Stimulated activated CD8-positive, alpha-beta memory T cell treated with anti-CD3 and anti-CD28 coated beads, Interleukin-15, amount 100 ng/mL, for 1 hour (primary cell): ENCODE data around the gene REPIN1.
A peak's percentile ranks its signal among the peaks of the same experiment; 100 is the strongest.
"Not testable (repeated sequence)": the region's sequence is repeated elsewhere in the genome, so short reads cannot be mapped to it uniquely, and the experiment has no call there.

Source experiments
- DNase-seq: peaks from one replicate; pipeline ENCODE4 v3.0.0-alpha.2; 2020; ENCODE audit warnings: low read depth

Gene REPIN1

DNA sequence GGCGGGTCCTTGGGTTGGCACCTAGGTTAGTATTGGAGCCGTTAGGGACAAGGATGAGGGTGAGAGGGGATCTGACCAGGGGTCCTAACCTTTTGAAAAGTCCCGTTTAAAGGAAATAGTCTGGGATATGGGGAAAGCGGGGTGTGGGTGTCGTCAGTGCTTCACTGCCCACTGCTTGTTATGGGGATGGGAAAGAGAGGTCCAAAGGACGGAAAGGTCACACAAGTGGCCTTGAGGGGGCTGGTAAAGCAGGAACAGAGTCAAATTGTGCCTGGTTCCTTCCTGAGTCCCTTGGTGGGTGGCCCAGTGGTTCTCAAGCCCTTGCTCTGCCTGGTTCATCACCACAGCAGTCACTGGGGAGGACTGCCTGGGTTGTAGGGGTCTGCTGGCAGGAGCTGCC, 7.9 kb downstream of the REPIN1 start:
- no peak for DNase-seq

DNA sequence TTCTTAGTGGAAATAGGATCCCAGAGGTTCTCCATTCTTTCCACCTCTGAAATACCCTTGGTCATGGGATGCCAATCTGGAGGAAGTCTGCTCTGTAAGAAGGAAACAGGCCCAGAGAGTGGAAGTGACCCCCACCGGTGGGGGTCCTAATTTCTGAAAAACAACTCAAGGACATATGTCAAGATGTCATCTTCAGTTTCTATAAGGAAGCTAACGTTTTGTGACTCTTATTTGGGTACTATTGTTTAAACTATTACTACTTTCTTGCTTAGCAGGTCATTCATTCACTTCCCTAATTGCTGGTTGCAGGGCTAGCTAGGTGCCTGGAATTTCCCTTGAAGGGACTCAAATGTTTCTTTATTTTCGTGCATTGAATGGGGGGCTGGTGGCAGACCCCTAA, 8.6 kb downstream of the REPIN1 start:
- no peak for DNase-seq

DNA sequence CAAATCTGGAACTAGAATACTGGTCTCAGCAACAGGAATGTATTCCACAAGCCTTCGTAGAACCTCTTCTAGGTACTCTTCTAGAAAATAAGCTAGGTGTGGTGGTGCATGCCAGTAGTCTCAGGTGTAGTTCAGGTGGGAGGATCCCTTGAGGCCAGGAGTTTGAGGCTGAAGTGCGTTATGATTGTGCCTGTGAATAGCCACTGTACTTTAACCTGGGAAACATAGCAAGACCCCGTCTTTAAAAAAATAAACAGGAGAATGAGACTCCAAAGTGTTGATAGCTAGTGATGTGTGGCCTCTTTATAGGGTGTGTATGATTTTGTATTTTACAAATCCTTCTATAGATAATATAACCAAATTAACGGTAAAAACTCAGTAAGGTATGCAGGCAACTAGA, 9.0 kb downstream of the REPIN1 start:
- DNase-seq, result no peak

DNA sequence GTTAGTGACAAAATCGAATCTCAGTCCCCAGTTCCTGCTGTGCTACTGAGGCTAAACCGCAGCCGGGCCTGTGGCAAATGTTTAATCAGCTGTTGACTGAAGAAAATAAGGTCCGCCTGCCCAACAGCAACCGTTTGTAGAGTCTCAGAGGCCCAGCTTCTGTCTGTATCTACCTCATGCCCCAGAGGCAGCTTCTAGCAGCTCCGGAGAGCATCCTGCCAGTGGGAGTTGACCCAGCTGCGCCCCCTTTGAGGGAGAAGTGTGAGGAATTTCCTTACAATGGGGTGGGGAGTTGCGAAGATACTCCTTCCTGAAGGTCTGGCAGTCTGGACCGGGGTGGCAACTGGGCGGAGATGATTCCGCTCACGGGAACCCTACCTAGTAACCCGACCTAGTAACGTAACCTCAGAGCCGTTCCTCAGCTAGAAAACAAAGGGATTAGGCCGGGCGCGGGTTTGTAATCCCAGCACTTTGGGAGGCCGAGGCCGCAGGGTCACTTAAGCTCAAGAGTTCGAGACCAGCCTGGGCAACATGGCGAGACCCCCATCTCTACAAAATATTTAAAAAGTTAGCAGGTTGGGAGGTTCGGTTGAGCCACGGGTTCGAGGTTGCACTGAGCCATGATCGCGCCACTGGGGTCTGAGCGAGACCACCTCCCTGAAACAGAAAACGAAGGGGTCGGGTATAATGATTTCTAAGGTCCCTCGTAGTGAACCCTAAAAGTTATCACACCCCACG, 9.7 kb downstream of the REPIN1 start:
- no peak for DNase-seq

DNA sequence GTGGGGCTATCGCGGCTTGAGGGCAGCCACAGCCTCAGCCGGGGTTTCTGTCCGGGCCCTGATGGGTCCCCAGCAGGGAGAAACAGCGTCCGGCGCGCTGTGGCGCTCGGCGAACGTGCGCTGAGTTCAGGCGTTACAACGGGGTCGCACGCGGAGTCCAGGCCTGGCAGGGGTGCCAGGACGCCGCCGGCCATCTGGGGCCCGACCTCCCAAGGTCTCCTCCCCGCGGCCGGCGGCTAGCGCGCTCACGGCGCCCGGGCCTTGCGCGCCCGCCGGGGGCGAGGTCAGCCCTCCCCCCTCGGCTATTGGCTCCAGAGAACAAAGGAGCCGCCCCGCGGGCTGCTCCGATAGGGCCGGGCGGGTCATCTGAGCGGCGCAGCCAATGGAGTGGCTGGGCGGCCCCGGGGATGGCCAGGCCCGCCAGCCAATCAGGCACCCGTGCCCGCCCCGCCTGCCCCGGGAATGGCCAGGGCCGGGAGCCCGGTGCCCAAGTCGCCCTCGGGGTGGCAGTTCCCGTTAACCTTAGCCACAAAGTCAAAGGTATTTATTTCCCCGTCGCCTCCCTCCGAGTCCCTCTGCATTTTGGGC, 10.3 kb downstream of the REPIN1 start, which contains the start of gene ZNF775:
ZNF775 (plus strand) TSS at position 478 of the 588 bp plus-strand sequence. CDS start 9,141 bp downstream, outside the sequence.
- peak; percentile 79 for DNase-seq

GRCh38 chr7:150379441-150380379, 11.1 kb downstream of the REPIN1 start:
- no peak for DNase-seq

DNA sequence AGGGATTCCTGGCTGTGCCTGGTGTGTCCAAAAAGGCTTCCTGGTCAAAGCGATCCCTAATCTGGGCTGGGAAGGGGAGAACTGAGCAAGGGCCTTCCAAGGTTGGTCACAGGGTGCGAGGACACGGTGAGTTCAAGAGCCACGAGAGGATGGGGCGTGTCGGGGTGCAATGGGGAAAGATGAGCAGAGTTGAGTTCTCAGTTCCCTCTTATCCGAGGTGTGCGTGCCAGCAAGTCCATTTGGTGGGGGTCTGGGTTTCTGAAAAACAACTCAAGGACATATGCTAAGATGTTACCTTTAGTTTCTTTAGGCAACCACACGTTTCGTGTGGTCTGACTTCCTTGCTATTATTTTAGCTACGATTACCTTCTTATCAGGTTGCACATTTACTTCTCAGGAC, 11.8 kb downstream of the REPIN1 start:
- DNase-seq, result no peak

DNA sequence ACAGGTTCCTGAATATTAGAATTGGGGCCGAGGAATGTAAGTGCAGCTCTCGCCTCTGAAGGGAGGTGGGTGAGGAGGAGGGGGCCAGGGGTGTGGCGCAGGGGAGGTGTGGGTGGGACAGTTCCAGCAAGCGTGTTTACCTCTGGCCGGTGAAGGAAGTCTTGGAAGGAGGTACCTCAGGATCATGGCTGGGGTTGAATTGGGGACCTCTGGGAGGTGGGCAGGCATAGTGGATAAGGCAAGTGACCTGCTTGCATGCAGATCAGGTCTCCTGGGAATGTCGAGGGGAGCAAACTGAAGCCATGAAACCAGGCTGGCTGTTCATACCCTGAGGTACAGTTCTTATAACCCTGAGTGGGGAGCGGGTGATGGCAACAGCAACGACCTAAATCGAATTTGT, 12.5 kb downstream of the REPIN1 start:
- DNase-seq, result no peak

DNA sequence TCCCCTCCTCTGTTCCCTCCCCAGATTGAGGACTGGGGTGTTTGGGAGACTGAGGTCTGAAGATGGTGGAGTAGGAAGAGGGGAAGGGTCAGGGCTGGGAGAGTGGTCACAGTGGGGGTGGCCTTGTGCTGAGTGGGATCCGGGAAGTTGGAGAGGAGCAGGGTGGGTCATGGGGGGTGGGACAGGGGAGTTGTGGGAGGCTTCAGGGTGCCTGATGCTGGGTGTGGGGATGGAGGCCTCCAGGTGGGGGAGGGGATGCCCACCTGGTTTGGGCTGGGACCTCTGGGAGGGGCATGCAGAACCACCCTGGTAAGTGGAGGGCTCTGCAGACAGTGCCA, 13.1 kb downstream of the REPIN1 start:
- no peak for DNase-seq

DNA sequence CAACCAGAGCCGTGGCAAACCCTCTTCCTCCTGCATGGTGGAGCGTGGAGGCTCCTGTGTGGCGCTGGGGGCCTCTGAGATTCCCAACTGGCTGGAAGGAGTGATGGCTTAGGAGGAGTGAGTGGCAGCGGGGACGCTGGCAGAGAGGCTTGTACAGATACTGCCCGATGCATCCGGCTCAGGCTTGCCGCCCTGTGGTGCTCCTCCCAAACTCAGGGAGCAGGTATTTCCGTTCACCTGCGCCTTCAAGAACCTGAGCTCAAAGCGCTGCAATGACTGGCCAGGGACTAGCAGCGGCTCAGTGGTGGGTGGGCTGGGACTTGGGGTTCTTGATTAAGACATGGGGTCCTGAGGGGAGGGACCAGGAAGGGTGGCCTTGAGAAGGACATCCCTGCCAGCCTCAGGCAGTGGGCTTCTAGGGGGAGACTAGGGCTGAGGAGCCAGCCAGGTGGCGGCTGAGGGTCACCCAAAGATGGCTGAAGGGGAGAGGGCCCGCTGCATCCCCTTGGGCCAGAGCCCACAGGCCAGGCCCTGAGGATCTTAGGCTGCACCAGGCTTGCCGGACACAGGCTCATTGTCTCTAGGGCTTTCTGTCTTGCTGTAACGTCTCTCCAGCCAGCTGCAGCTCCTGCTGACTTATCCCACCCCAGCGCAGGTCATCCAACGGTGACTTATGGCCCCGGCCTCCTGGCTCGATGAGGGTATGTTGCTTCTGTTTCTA, 13.7 kb downstream of the REPIN1 start:
- DNase-seq, result no peak

GRCh38 chr7:150382844-150383225, 14.2 kb downstream of the REPIN1 start:
- no peak for DNase-seq

DNA sequence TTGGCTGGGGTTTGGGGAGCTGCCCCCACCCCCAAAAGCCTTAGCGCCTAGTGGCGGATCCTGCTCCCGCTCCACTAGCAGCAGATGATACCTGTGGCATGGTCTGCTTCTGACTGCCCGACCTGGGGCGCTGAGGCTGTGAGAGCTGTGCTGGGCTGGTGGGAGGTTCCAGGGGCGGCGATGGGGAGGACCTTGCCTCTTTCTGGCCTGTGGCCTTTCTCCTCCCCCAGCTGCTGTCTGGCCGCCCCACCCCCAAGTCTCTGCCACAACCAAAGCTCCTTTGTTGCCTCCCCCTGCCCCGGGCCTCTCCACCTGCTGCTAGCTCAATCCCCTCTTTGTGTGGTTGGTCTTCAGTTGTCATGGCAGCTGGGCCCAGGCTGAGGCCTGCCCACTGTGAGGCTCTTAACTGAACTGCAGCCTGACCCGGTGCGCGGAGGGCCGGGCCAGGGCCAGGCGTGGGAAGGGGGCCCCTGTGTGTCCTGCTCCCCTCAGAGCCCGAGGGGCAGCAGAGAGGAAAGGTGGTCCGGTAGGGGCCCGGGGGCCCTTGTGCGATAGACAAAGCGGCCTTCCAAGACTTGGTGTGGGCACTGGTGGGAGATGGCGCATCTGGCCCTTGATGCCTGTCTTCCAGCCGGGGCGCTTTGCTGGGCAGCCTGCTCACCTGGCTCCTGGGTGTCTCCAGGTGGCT, 15.2 kb downstream of the REPIN1 start:
- DNase-seq, result no peak

- DNase-seq, result no peak
These were observed 16.0 kb downstream of the REPIN1 start for GRCh38 chr7:150384406-150385301.

GRCh38 chr7:150385302-150385723, 16.7 kb downstream of the REPIN1 start:
- DNase-seq, result no peak

- not testable (repeated sequence) for DNase-seq
These were observed 17.3 kb downstream of the REPIN1 start for GRCh38 chr7:150385884-150386283.

DNA sequence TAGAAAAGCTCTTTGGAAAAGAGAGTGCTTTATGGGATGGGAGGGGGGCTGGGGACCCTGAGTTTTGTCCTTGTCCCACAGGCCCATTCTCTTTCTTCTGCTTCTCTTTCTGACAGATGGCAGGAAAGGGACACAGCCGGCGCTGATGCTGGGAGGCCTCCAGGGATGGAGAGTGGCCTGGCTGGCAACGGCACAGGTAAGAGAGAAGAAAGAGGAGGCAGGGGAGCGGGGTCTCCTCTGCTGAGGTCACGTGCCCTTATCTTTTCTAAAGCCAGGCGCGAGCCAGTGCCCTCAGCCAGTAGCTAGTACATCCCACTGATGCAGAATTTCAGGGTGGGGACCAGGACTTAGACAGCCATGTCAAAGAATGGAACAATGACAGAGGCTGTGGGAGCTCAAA, 19.7 kb downstream of the REPIN1 start:
- no peak for DNase-seq

GRCh38 chr7:150388709-150389531, 20.3 kb downstream of the REPIN1 start:
- no peak for DNase-seq

GRCh38 chr7:150389532-150389816, 20.9 kb downstream of the REPIN1 start:
- no peak for DNase-seq

- DNase-seq, result no peak
These were observed 21.6 kb downstream of the REPIN1 start for GRCh38 chr7:150390205-150390604.

DNA sequence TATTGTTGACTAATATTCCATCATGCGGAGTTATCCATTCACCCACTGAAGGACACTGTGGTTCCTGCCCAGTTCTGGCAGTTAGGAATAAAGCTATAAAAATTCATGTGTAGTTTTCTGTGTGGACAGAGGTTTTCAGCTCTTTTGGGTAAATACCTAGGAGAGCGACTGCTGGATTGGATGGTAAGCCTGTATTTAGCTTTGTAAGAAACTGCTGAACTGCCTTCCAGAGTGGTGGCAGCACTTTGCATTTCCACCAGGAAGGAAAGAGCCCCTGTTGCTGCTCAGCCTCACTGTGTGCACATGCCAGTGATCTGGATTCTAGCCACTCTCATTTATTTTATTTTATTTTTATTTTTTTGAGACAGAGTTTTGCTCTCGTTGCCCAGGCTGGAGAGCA, 24.7 kb downstream of the REPIN1 start:
- DNase-seq, result no peak
